Measurements from ENCODE around the gene HES6.

HES6 gene

GRCh38 chr2:238254095-238254723, 14.4 kb upstream of the HES6 start:
- DNase-seq (ENCODE audit: low spot score) = no peak

GRCh38 chr2:238252766-238253630, 13.2 kb upstream of the HES6 start:
- no peak for DNase-seq (ENCODE audit: low spot score)

GRCh38 chr2:238251986-238252385, 12.1 kb upstream of the HES6 start:
- no peak for DNase-seq (ENCODE audit: low spot score)

GRCh38 chr2:238251331-238251730, 11.5 kb upstream of the HES6 start:
- no peak for DNase-seq (ENCODE audit: low spot score)

- DNase-seq (ENCODE audit: low spot score) = no peak
These were observed 11.1 kb upstream of the HES6 start for GRCh38 chr2:238250896-238251295.

GRCh38 chr2:238247841-238248453, 8.1 kb upstream of the HES6 start:
- DNase-seq (ENCODE audit: low spot score) = no peak

- no peak for DNase-seq (ENCODE audit: low spot score)
These were observed 7.4 kb upstream of the HES6 start for GRCh38 chr2:238247002-238247822.

GRCh38 chr2:238244151-238244550, 4.3 kb upstream of the HES6 start:
- DNase-seq (ENCODE audit: low spot score) = no peak

- DNase-seq (ENCODE audit: low spot score) = no peak
These were observed 3.7 kb upstream of the HES6 start for GRCh38 chr2:238243496-238244076.

GRCh38 chr2:238242731-238243495, 3.1 kb upstream of the HES6 start:
- no peak for DNase-seq (ENCODE audit: low spot score)

GRCh38 chr2:238241970-238242369, 2.1 kb upstream of the HES6 start:
- no peak for DNase-seq (ENCODE audit: low spot score)

- DNase-seq (ENCODE audit: low spot score) = peak; percentile 35
These were observed 1.2 kb upstream of the HES6 start for GRCh38 chr2:238240757-238241711.

GRCh38 chr2:238239543-238239862, 335 bp downstream of the HES6 start:
- peak; percentile 52 for DNase-seq (ENCODE audit: low spot score)

- no peak for DNase-seq (ENCODE audit: low spot score)
These were observed 884 bp downstream of the HES6 start for GRCh38 chr2:238238766-238239542.

GRCh38 chr2:238238311-238238765, 1.5 kb downstream of the HES6 start:
- DNase-seq (ENCODE audit: low spot score) = no peak

- DNase-seq (ENCODE audit: low spot score) = no peak
These were observed 2.3 kb downstream of the HES6 start for GRCh38 chr2:238237431-238238135.

- no peak for DNase-seq (ENCODE audit: low spot score)
These were observed 3.3 kb downstream of the HES6 start for GRCh38 chr2:238236571-238236970.

GRCh38 chr2:238235856-238236255, 4.0 kb downstream of the HES6 start:
- no peak for DNase-seq (ENCODE audit: low spot score)

- no peak for DNase-seq (ENCODE audit: low spot score)
These were observed 4.5 kb downstream of the HES6 start for GRCh38 chr2:238235331-238235732.

Measured in NAMALWA (cell line).